H9 (cell line): ENCODE measurements around the gene PPP1R16B. TPM values are rescaled to one million over a fixed set of nuclear protein-coding genes. Genes with fewer than 3 reads are reported as not detected.

ENCODE experiments used
- DNase-seq: peaks from one replicate; pipeline ENCODE4 v3.0.0-alpha.2; 2017
- H2AFZ ChIP-seq: one replicate; pipeline ENCODE4 v1.6.1; 2013; ENCODE audit warnings: mild to moderate bottlenecking, low read length, control low read depth, moderate library complexity
- H2AK5ac ChIP-seq: 2 replicates; pipeline ENCODE4 v1.6.1; 2013; ENCODE audit warnings: low read length, control low read depth, mixed read lengths; ENCODE audit not compliant: insufficient read length
- H2BK120ac ChIP-seq: one replicate; pipeline ENCODE4 v1.6.1; 2013; ENCODE audit warnings: low read depth, mild to moderate bottlenecking, low read length, control low read depth, inconsistent platforms; ENCODE audit not compliant: poor library complexity, severe bottlenecking
- H2BK12ac ChIP-seq: 2 replicates; pipeline ENCODE4 v1.6.1; 2013; ENCODE audit warnings: low read length, control low read depth, mixed read lengths, low read depth; ENCODE audit not compliant: insufficient read length
- H2BK15ac ChIP-seq: 2 replicates; pipeline ENCODE4 v1.6.1; 2013; ENCODE audit warnings: low read depth, low read length, control low read depth
- H2BK20ac ChIP-seq: one replicate; pipeline ENCODE4 v1.6.1; 2013; ENCODE audit warnings: low read depth, mild to moderate bottlenecking, low read length, control low read depth, inconsistent platforms; ENCODE audit not compliant: poor library complexity, severe bottlenecking
- H2BK5ac ChIP-seq: 2 replicates; pipeline ENCODE4 v1.6.1; 2013; ENCODE audit warnings: low read length, control low read depth, mixed read lengths; ENCODE audit not compliant: insufficient read length
- H3K14ac ChIP-seq: 2 replicates; pipeline ENCODE4 v1.6.1; 2013; ENCODE audit warnings: low read length, control low read depth; ENCODE audit not compliant: insufficient read depth
- H3K18ac ChIP-seq: 2 replicates; pipeline ENCODE4 v1.6.1; 2013; ENCODE audit warnings: low read depth, mild to moderate bottlenecking, mixed read lengths, low read length, control low read depth; ENCODE audit not compliant: insufficient read length
- H3K23ac ChIP-seq: 2 replicates; pipeline ENCODE4 v1.6.1; 2013; ENCODE audit warnings: low read length, control low read depth, mixed read lengths, low read depth; ENCODE audit not compliant: insufficient read length
- H3K23me2 ChIP-seq: 2 replicates; pipeline ENCODE4 v1.6.1; 2013; ENCODE audit warnings: low read depth, mild to moderate bottlenecking, mixed read lengths, low read length, control low read depth; ENCODE audit not compliant: insufficient read length, poor library complexity, severe bottlenecking
- H3K27ac ChIP-seq: 2 replicates; pipeline ENCODE4 v1.5.1; 2013; ENCODE audit warnings: low read length, control low read depth, mixed read lengths, low read depth; ENCODE audit not compliant: insufficient read length
- H3K27me3 ChIP-seq: 2 replicates; pipeline ENCODE4 v1.6.1; 2013; ENCODE audit warnings: low read length, control low read depth, inconsistent platforms; ENCODE audit not compliant: insufficient read depth
- H3K4ac ChIP-seq: 2 replicates; pipeline ENCODE4 v1.6.1; 2013; ENCODE audit warnings: low read depth, mild to moderate bottlenecking, control low read depth, inconsistent platforms, low read length, moderate library complexity
- H3K4me1 ChIP-seq: 2 replicates; pipeline ENCODE4 v1.6.1; 2013; ENCODE audit warnings: low read length, control low read depth, inconsistent platforms; ENCODE audit not compliant: insufficient read depth
- H3K4me2 ChIP-seq: 2 replicates; pipeline ENCODE4 v1.6.1; 2013; ENCODE audit warnings: low read length, control low read depth, mixed read lengths; ENCODE audit not compliant: insufficient read length, insufficient read depth
- H3K56ac ChIP-seq: 2 replicates; pipeline ENCODE4 v1.6.1; 2013; ENCODE audit warnings: low read depth, mild to moderate bottlenecking, mixed read lengths, low read length, control low read depth; ENCODE audit not compliant: insufficient read length
- H3K79me1 ChIP-seq: 2 replicates; pipeline ENCODE4 v1.6.1; 2013; ENCODE audit warnings: low read depth, mild to moderate bottlenecking, moderate library complexity, low read length, control low read depth, inconsistent platforms; ENCODE audit not compliant: insufficient read depth, poor library complexity, severe bottlenecking
- H3K79me2 ChIP-seq: 2 replicates; pipeline ENCODE4 v1.6.1; 2013; ENCODE audit warnings: low read length, control low read depth, inconsistent platforms; ENCODE audit not compliant: insufficient read depth
- H3K9ac ChIP-seq: 2 replicates; pipeline ENCODE4 v1.6.1; 2013; ENCODE audit warnings: low read length, control low read depth, mixed read lengths; ENCODE audit not compliant: insufficient read length; ENCODE audit errors: extremely low read depth
- H3K9me3 ChIP-seq: one replicate; pipeline ENCODE4 v1.6.1; 2013; ENCODE audit warnings: low read depth, low read length, inconsistent platforms; ENCODE audit not compliant: control insufficient read depth
- H3T11ph ChIP-seq: one replicate; pipeline ENCODE4 v1.6.1; 2013; ENCODE audit warnings: mild to moderate bottlenecking, low read length, control low read depth, inconsistent platforms
- H4K20me1 ChIP-seq: one replicate; pipeline ENCODE4 v1.6.1; 2013; ENCODE audit not compliant: control insufficient read depth, insufficient read length, insufficient read depth
- H4K5ac ChIP-seq: 2 replicates; pipeline ENCODE4 v1.6.1; 2013; ENCODE audit warnings: low read depth, mild to moderate bottlenecking, mixed read lengths, low read length, control low read depth; ENCODE audit not compliant: insufficient read length
- H4K8ac ChIP-seq: replicated peaks from 2 replicates; pipeline ENCODE4 v1.6.1; 2013; ENCODE audit warnings: low read length, control low read depth, mixed read lengths, low read depth; ENCODE audit not compliant: insufficient read length
- H4K91ac ChIP-seq: 2 replicates; pipeline ENCODE4 v1.6.1; 2013; ENCODE audit warnings: low read depth, mild to moderate bottlenecking, moderate library complexity, mixed read lengths, low read length, control low read depth; ENCODE audit not compliant: insufficient read length
- H3K27ac Mint-ChIP-seq, 3 experiments: 2 replicates in 2 of 3; 3 replicates in 1 of 3; pipeline ENCODE4 v1.8.0; 2020 to 2021; ENCODE audit warnings: mixed read lengths in 3 of 3, mild to moderate bottlenecking in 1 of 3, moderate library complexity in 1 of 3
- H3K27me3 Mint-ChIP-seq: 2 replicates; pipeline ENCODE4 v1.8.0; 2021; ENCODE audit warnings: low read depth, mild to moderate bottlenecking, moderate library complexity, mixed read lengths
- H3K36me3 Mint-ChIP-seq, 3 experiments: 2 replicates in 2 of 3; 3 replicates in 1 of 3; pipeline ENCODE4 v1.8.0; 2020 to 2021; ENCODE audit warnings: low read depth in 3 of 3, mixed read lengths in 3 of 3; ENCODE audit not compliant: insufficient read depth in 1 of 3
- H3K4me1 Mint-ChIP-seq, 2 experiments: 2 replicates each; pipeline ENCODE4 v1.8.0; 2020; ENCODE audit warnings: mixed read lengths in 2 of 2
- H3K4me3 Mint-ChIP-seq, 2 experiments: 2 replicates in 1 of 2; 3 replicates in 1 of 2; pipeline ENCODE4 v1.8.0; 2020 to 2021; ENCODE audit warnings: mild to moderate bottlenecking in 2 of 2, mixed read lengths in 2 of 2, moderate library complexity in 1 of 2
- H3K9me3 Mint-ChIP-seq, 2 experiments: 2 replicates in 1 of 2; 3 replicates in 1 of 2; pipeline ENCODE4 v1.8.0; 2020; ENCODE audit warnings: mild to moderate bottlenecking in 2 of 2, mixed read lengths in 2 of 2, moderate library complexity in 1 of 2
- CTCF ChIP-seq: fragments of 200-600 bp; sonication (generic); conservative IDR thresholded peaks from 3 replicates; pipeline ENCODE4 v1.8.0; 2021; ENCODE audit warnings: antibody characterized with exemption, mild to moderate bottlenecking
- WGBS: extraction: QIAGEN DNeasy Blood & Tissue Kit; methylation state at CpG from one replicate; pipeline ENCODE4 v1.1.7; 2013; ENCODE audit warnings: missing lambda C conversion rate, low lambda C conversion rate, mixed read lengths; ENCODE audit not compliant: insufficient read length; ENCODE audit errors: extremely low coverage; 5-methylcytosine and 5-hydroxymethylcytosine counted together
- total RNA-seq: library from RNA; stranded (reverse); gene quantifications from 2 replicates; pipeline ENCODE4 v1.2.1, GENCODE V29; 2021

PPP1R16B gene
- total RNA-seq, 1 experiment from 2014 or later, result 8.2 TPM

GRCh38 chr20:38804682-38805501 lies 605 bp upstream of the PPP1R16B start:
- H2AFZ ChIP-seq, result no peak overlapping the region
- H3K79me1 ChIP-seq, result no peaks in the 10 kb centered on the region
- Mint-ChIP-seq H3K4me3 (peak overlapping the region; percentile 81 to 92), H3K4me1 (peaks cover 34% of the 10 kb centered on the region in 2 experiments), H3K36me3 (peaks cover 0 to 2% (median 0%) of the 10 kb centered on the region in 3 experiments; a peak in 1 of 7 replicates), H3K27ac (peak overlapping the region; percentile 96 to 98 (median 96)), H3K27me3 (peaks cover 24% of the 10 kb centered on the region), H3K9me3 (peaks cover 0 to 3% of the 10 kb centered on the region in 2 experiments; a peak in 1 of 5 replicates)
- H4K91ac ChIP-seq, result no peak overlapping the region
- H3K79me2 ChIP-seq, result no peaks in the 10 kb centered on the region
- no peak overlapping the region for H3T11ph ChIP-seq
- H2BK120ac ChIP-seq, result no peak overlapping the region
- no peak overlapping the region for H2BK5ac ChIP-seq
- no peak overlapping the region for H3K9ac ChIP-seq
- no peak overlapping the region for H4K5ac ChIP-seq
- H4K20me1 ChIP-seq, result no peaks in the 10 kb centered on the region
- no peak overlapping the region for H2BK15ac ChIP-seq
- H4K8ac ChIP-seq, result no peak overlapping the region
- H3K9me3 ChIP-seq, result no peaks in the 10 kb centered on the region
- H3K4ac ChIP-seq, result no peak overlapping the region
- H3K4me1 ChIP-seq, result peaks cover 3% of the 10 kb centered on the region; the same call in 1 of the 2 replicates
- peak overlapping the region; percentile 85 for H3K27ac ChIP-seq
- no peak for TF ChIP-seq CTCF
- no peaks in the 10 kb centered on the region for H3K27me3 ChIP-seq
- peak overlapping the region; percentile 55 for H3K4me2 ChIP-seq
- no peak overlapping the region for H2BK12ac ChIP-seq
- peak; percentile 66 for DNase-seq
- no peak overlapping the region for H2AK5ac ChIP-seq
- H3K23ac ChIP-seq, result no peak overlapping the region
- H3K14ac ChIP-seq, result no peak overlapping the region
- H3K23me2 ChIP-seq, result peaks cover 21% of the 10 kb centered on the region
- WGBS, result no CpG with 5 or more reads among the region's 18 CpGs
- H3K18ac ChIP-seq, result peak overlapping the region; percentile 37
- H3K56ac ChIP-seq, result no peak overlapping the region
- no peak overlapping the region for H2BK20ac ChIP-seq
